ENCODE measurements around the gene SLC27A5. TPM values are rescaled to one million over a fixed set of nuclear protein-coding genes. Genes with fewer than 3 reads are reported as not detected.
A peak's percentile ranks its signal among the peaks of the same experiment; 100 is the strongest.

Gene SLC27A5
- total RNA-seq, 1 donor from 2014 or later: 9.3 TPM

- no peak for TF ChIP-seq CTCF (conservative IDR thresholded peaks at IDR 0.05)
- peak overlapping the region; percentile 98 for H3K27ac Mint-ChIP-seq
- peak overlapping the region; percentile 95 for H3K4me3 Mint-ChIP-seq
These were observed 8.4 kb upstream of the SLC27A5 start for GRCh38 chr19:58520257-58520599.

GRCh38 chr19:58519355-58520256 is 7.8 kb upstream of the SLC27A5 start, which contains the start of gene ZBTB45:
TSS of gene ZBTB45 (minus strand) at chr19:58519810. CDS start at chr19:58517673, 2,137 bp downstream.
- Mint-ChIP-seq H3K4me3 (peak within 1 kb of the TSS; percentile 95), H3K27me3 (no peaks in the 10 kb centered on the region), H3K36me3 (peaks cover 5% of the 10 kb centered on the region), H3K9me3 (no peaks in the 10 kb centered on the region), H3K27ac (peak within 1 kb of the TSS; percentile 98), H3K4me1 (ENCODE audit: unreplicated experiment) (peaks cover 21% of the 10 kb centered on the region)
- peak; percentile 71 for TF ChIP-seq CTCF (conservative IDR thresholded peaks at IDR 0.05)
- DNase-seq (ENCODE audit: extremely low spot score, unreplicated experiment): peak; percentile 93

More at GRCh38 chr19:58520257-58520599, 8.4 kb upstream of the SLC27A5 start:
- H3K9me3 Mint-ChIP-seq: no peaks in the 10 kb centered on the region
- DNase-seq (ENCODE audit: extremely low spot score, unreplicated experiment): no peak
- H3K36me3 Mint-ChIP-seq: peaks cover 5% of the 10 kb centered on the region
- H3K4me1 Mint-ChIP-seq (ENCODE audit: unreplicated experiment): peaks cover 21% of the 10 kb centered on the region
- H3K27me3 Mint-ChIP-seq: no peaks in the 10 kb centered on the region

- peak overlapping the region; percentile 98 for H3K27ac Mint-ChIP-seq
- peak; percentile 78 for DNase-seq (ENCODE audit: extremely low spot score, unreplicated experiment)
- H3K4me3 Mint-ChIP-seq: peak overlapping the region; percentile 95
- peaks cover 5% of the 10 kb centered on the region for H3K36me3 Mint-ChIP-seq
- no peaks in the 10 kb centered on the region for H3K9me3 Mint-ChIP-seq
- TF ChIP-seq CTCF (conservative IDR thresholded peaks at IDR 0.05): peak; percentile 63
- peaks cover 21% of the 10 kb centered on the region for H3K4me1 Mint-ChIP-seq (ENCODE audit: unreplicated experiment)
- no peaks in the 10 kb centered on the region for H3K27me3 Mint-ChIP-seq
These were observed 7.2 kb upstream of the SLC27A5 start for GRCh38 chr19:58519087-58519354.

- Mint-ChIP-seq H3K27ac (peak overlapping the region; percentile 98), H3K4me3 (peak overlapping the region; percentile 95), H3K27me3 (no peaks in the 10 kb centered on the region), H3K36me3 (peaks cover 5% of the 10 kb centered on the region), H3K9me3 (no peaks in the 10 kb centered on the region), H3K4me1 (ENCODE audit: unreplicated experiment) (peaks cover 21% of the 10 kb centered on the region)
- TF ChIP-seq CTCF (conservative IDR thresholded peaks at IDR 0.05): no peak
- DNase-seq (ENCODE audit: extremely low spot score, unreplicated experiment): no peak
These were observed 6.7 kb upstream of the SLC27A5 start for GRCh38 chr19:58518256-58519086.

GRCh38 chr19:58516964-58517833 is 5.4 kb upstream of the SLC27A5 start:
- no peak overlapping the region for H3K4me3 Mint-ChIP-seq
- H3K36me3 Mint-ChIP-seq: peaks cover 5% of the 10 kb centered on the region
- H3K4me1 Mint-ChIP-seq (ENCODE audit: unreplicated experiment): peaks cover 21% of the 10 kb centered on the region
- H3K9me3 Mint-ChIP-seq: no peaks in the 10 kb centered on the region
- H3K27me3 Mint-ChIP-seq: no peaks in the 10 kb centered on the region
- no peak for TF ChIP-seq CTCF (conservative IDR thresholded peaks at IDR 0.05)
- no peak for DNase-seq (ENCODE audit: extremely low spot score, unreplicated experiment)
- peak overlapping the region; percentile 98 for H3K27ac Mint-ChIP-seq
